ENCODE measurements around the gene SASH3.

SASH3 gene

DNA sequence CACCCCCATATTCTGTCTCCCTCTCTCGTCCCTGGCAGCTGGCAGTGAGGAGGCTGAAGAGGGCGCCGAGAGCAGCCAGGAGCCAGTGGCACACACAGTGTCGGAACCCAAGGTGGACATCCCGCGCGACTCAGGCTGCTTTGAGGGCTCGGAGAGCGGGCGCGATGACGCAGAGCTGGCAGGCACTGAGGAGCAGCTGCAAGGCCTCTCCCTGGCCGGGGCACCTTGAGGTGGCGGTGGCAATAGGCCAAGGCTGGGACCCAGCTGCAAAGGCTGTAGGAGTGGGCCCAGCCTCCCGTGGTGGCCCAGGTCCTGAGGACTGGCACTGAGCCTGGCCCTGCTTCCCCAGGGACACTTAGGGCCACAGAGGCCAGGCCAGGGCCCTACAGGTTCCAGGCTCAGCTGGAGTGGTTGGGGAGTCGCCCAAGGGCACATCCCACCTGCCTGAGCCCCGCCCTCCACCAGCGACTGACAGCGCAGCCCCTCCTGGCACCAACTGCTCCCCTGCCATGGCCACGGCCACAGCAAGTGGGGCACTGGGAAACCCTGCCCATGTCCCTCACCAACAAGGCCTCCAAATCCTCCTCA is 13.9 kb downstream of the SASH3 start:
- H3K36me3 ChIP-seq (ENCODE audit: control insufficient read depth, insufficient read depth, low read length): no peaks in the 10 kb centered on the region
- no peak overlapping the region for H3K27ac ChIP-seq (ENCODE audit: insufficient read depth, low read depth, low read length, poor library complexity, severe bottlenecking)
- no peaks in the 10 kb centered on the region for H3K4me1 ChIP-seq (ENCODE audit: control insufficient read depth, insufficient read depth, low read length)
- 92 to 93% methylated on average over 20 of the region's 20 CpGs for WGBS, 2 experiments
- H3K27me3 ChIP-seq (ENCODE audit: control insufficient read depth, insufficient read depth, low read length, poor library complexity, severe bottlenecking): no peaks in the 10 kb centered on the region
- no peak overlapping the region for H3K4me3 ChIP-seq (ENCODE audit: insufficient read depth, low read depth, low read length)
- H3K9me3 ChIP-seq (ENCODE audit: control insufficient read depth, low read length): no peaks in the 10 kb centered on the region

DNA sequence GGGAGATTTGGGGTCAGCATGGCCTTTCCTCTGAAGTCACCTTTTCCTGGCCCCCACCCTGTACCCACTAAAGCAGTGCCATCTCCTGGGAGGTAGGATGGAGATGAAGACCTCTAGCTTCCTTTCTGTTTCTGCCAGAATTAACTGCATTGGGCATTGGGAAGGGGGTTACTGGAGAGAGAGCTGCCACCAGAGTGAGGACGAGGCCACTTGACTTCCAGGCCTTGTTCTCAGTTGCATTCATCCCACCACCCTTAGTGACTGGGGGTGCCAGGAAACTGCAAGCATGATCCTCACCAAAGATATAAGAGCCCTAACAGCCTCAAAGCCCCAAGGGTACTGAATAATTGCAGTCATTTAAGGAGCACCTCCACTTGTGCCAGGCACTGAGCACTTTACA is 15.8 kb downstream of the SASH3 start:
- H3K27ac ChIP-seq (ENCODE audit: insufficient read depth, low read depth, low read length, poor library complexity, severe bottlenecking): no peak overlapping the region
- H3K36me3 ChIP-seq (ENCODE audit: control insufficient read depth, insufficient read depth, low read length): no peaks in the 10 kb centered on the region
- WGBS, 2 experiments: 93 to 100% methylated on average over 1 of the region's 1 CpG
- H3K9me3 ChIP-seq (ENCODE audit: control insufficient read depth, low read length): no peaks in the 10 kb centered on the region
- no peak overlapping the region for H3K4me3 ChIP-seq (ENCODE audit: insufficient read depth, low read depth, low read length)
- H3K4me1 ChIP-seq (ENCODE audit: control insufficient read depth, insufficient read depth, low read length): no peaks in the 10 kb centered on the region
- no peaks in the 10 kb centered on the region for H3K27me3 ChIP-seq (ENCODE audit: control insufficient read depth, insufficient read depth, low read length, poor library complexity, severe bottlenecking)

DNA sequence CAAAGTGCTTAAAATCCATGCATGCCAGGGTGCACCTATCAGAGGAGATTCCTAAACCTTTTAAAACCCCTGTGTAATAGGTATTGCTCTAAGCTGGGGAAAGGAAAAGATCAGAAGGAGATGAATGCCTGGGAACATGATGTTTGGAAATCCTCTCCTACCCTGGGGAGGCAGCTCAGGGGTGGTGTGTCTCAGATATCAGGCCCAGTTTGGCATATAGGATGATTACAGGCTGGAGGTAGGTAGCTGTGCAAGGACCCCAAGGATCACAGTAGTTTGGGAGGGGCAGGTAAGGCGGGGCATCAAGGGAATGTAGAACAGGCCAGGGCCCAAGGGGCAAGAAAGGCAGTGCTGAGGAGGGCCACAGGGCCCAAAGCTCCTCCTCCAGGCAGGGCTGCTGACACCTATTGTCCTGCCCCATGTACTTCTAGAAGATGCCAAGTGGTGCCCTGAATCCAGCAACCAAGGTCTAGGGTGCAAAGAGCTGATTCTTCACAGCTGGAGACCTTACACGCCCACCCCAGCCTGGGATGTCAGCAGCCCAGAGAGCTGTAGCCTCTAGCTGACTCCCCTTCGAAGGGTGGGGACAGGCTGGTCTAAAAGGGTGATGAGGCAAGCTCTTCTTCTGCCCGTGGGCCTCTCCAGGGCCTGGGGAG is 17.6 kb downstream of the SASH3 start:
- no peaks in the 10 kb centered on the region for H3K27me3 ChIP-seq (ENCODE audit: control insufficient read depth, insufficient read depth, low read length, poor library complexity, severe bottlenecking)
- no peaks in the 10 kb centered on the region for H3K36me3 ChIP-seq (ENCODE audit: control insufficient read depth, insufficient read depth, low read length)
- no peaks in the 10 kb centered on the region for H3K4me1 ChIP-seq (ENCODE audit: control insufficient read depth, insufficient read depth, low read length)
- WGBS, 2 experiments: 93 to 94% methylated on average over 4 of the region's 4 CpGs
- H3K27ac ChIP-seq (ENCODE audit: insufficient read depth, low read depth, low read length, poor library complexity, severe bottlenecking): no peak overlapping the region
- H3K9me3 ChIP-seq (ENCODE audit: control insufficient read depth, low read length): no peaks in the 10 kb centered on the region
- H3K4me3 ChIP-seq (ENCODE audit: insufficient read depth, low read depth, low read length): no peak overlapping the region

DNA sequence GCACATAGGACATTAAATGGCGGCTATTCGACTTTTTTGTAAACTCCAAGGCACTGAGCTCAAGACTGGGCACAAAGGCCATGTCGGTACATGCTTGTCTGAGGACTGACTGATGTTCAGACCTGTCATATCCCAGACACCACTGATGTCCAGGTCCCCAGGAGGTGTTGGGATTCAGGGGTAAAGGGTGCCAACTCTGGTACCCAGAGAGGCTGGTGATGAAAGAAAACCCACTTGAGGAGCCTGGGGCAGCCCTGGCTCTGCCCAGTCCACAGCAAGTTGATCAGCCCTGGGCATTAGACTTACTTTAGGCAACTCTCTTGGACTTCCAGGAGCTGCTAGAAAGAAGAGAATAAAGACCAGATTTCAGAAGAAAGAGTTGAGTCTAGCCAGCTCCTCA is 18.7 kb downstream of the SASH3 start:
- Histone ChIP-seq H3K27me3 (ENCODE audit: control insufficient read depth, insufficient read depth, low read length, poor library complexity, severe bottlenecking) (no peaks in the 10 kb centered on the region), H3K4me1 (ENCODE audit: control insufficient read depth, insufficient read depth, low read length) (peaks cover 1% of the 10 kb centered on the region), H3K27ac (ENCODE audit: insufficient read depth, low read depth, low read length, poor library complexity, severe bottlenecking) (no peak overlapping the region), H3K4me3 (ENCODE audit: insufficient read depth, low read depth, low read length) (no peak overlapping the region), H3K9me3 (ENCODE audit: control insufficient read depth, low read length) (no peaks in the 10 kb centered on the region), H3K36me3 (ENCODE audit: control insufficient read depth, insufficient read depth, low read length) (no peaks in the 10 kb centered on the region)
- WGBS, 2 experiments: 93 to 100% methylated on average over 3 of the region's 3 CpGs

GRCh38 chrX:129798888-129799287 is 19.1 kb downstream of the SASH3 start:
- Histone ChIP-seq H3K27ac (ENCODE audit: insufficient read depth, low read depth, low read length, poor library complexity, severe bottlenecking) (no peak overlapping the region), H3K9me3 (ENCODE audit: control insufficient read depth, low read length) (no peaks in the 10 kb centered on the region), H3K4me1 (ENCODE audit: control insufficient read depth, insufficient read depth, low read length) (peaks cover 3% of the 10 kb centered on the region), H3K4me3 (ENCODE audit: insufficient read depth, low read depth, low read length) (no peak overlapping the region), H3K36me3 (ENCODE audit: control insufficient read depth, insufficient read depth, low read length) (no peaks in the 10 kb centered on the region), H3K27me3 (ENCODE audit: control insufficient read depth, insufficient read depth, low read length, poor library complexity, severe bottlenecking) (no peaks in the 10 kb centered on the region)
- 80 to 88% methylated on average over 5 of the region's 5 CpGs for WGBS, 2 experiments

DNA sequence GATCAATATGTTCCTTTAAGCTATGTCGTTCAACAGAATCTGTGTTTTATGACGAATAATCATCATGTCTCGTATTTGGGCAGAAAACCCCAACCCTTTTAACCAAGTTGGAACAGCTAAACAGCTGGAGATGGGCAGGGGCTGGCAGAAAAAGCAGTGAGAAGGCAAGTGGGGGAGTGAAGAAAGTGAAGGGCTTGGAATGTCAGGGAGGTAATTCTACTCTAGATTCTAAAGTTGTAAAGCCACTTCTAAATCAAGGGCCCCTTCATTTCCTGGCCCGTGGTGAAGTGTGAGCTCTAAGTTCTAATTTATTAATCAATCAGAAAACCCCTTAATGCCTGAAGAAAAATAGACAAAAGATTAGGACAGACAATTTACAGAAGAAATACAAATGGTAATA is 20.4 kb downstream of the SASH3 start:
- H3K4me1 ChIP-seq (ENCODE audit: control insufficient read depth, insufficient read depth, low read length): peaks cover 3% of the 10 kb centered on the region
- 97 to 100% methylated on average over 3 to 4 of the region's 4 CpGs for WGBS, 2 experiments
- H3K9me3 ChIP-seq (ENCODE audit: control insufficient read depth, low read length): no peaks in the 10 kb centered on the region
- H3K27ac ChIP-seq (ENCODE audit: insufficient read depth, low read depth, low read length, poor library complexity, severe bottlenecking): no peak overlapping the region
- no peaks in the 10 kb centered on the region for H3K36me3 ChIP-seq (ENCODE audit: control insufficient read depth, insufficient read depth, low read length)
- H3K27me3 ChIP-seq (ENCODE audit: control insufficient read depth, insufficient read depth, low read length, poor library complexity, severe bottlenecking): no peaks in the 10 kb centered on the region
- no peak overlapping the region for H3K4me3 ChIP-seq (ENCODE audit: insufficient read depth, low read depth, low read length)

DNA sequence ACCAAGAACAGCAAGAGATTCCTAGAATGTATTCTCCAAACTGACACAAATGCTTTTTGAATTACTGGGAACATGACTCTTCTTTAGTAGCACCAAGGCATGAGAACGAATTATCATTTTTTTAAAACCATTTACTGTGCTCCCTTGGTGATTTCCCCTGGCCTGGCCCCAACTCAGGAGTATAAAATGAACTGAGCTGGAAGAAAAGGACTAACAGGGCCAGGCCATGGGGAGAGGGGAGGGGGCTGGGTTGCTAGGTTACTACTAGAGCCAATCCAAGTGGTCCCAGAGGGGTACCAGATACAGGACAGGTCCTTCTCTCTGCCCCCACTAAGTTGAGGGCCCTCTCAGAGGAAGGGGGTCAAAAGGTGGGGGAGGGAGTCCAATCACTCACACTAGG is 23.1 kb downstream of the SASH3 start:
- Histone ChIP-seq H3K4me3 (ENCODE audit: insufficient read depth, low read depth, low read length) (no peak overlapping the region), H3K27ac (ENCODE audit: insufficient read depth, low read depth, low read length, poor library complexity, severe bottlenecking) (no peak overlapping the region), H3K27me3 (ENCODE audit: control insufficient read depth, insufficient read depth, low read length, poor library complexity, severe bottlenecking) (no peaks in the 10 kb centered on the region), H3K9me3 (ENCODE audit: control insufficient read depth, low read length) (no peaks in the 10 kb centered on the region), H3K4me1 (ENCODE audit: control insufficient read depth, insufficient read depth, low read length) (peaks cover 3% of the 10 kb centered on the region), H3K36me3 (ENCODE audit: control insufficient read depth, insufficient read depth, low read length) (no peaks in the 10 kb centered on the region)
- 80 to 83% methylated on average over 1 of the region's 1 CpG for WGBS, 2 experiments

- 95 to 100% methylated on average over 3 to 4 of the region's 4 CpGs for WGBS, 2 experiments
- Histone ChIP-seq H3K27ac (ENCODE audit: insufficient read depth, low read depth, low read length, poor library complexity, severe bottlenecking) (no peak overlapping the region), H3K9me3 (ENCODE audit: control insufficient read depth, low read length) (no peaks in the 10 kb centered on the region), H3K4me3 (ENCODE audit: insufficient read depth, low read depth, low read length) (no peak overlapping the region), H3K4me1 (ENCODE audit: control insufficient read depth, insufficient read depth, low read length) (peaks cover 3% of the 10 kb centered on the region), H3K27me3 (ENCODE audit: control insufficient read depth, insufficient read depth, low read length, poor library complexity, severe bottlenecking) (no peaks in the 10 kb centered on the region), H3K36me3 (ENCODE audit: control insufficient read depth, insufficient read depth, low read length) (peaks cover 7% of the 10 kb centered on the region)
Measured at GRCh38 chrX:129804806-129805205, 25.1 kb downstream of the SASH3 start.

DNA sequence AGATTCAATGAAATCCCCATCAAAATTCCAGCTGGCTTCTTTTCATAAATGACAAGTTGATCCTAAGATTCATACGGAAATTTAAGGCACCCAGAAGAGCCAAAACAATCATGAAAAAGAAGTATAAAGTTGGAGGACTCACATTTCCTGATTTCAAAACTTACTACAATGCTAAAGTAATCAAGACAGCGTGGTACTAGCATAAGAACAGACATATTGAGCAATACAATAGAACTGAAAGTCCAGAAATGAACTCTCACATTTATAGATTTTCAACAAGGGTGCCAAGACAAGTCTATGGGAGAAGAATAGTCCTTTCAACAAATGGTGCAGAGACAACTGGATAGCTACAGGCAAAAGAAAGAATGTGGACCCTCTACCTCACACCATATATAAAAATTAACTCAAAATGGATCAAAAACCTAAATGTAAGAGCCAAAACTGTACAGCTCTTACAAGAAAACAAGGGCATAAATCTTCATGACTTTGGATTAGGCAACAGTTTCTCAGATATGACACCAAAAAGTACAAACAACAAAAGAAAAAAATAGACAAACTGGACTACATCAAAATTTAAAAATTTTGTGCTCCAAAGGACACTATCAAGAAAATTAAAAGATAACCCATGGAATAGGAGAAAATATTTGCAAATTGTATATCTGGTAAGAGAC is 28.5 kb downstream of the SASH3 start:
- H3K36me3 ChIP-seq (ENCODE audit: control insufficient read depth, insufficient read depth, low read length): peaks cover 7% of the 10 kb centered on the region
- H3K4me3 ChIP-seq (ENCODE audit: insufficient read depth, low read depth, low read length): no peak overlapping the region
- no peaks in the 10 kb centered on the region for H3K27me3 ChIP-seq (ENCODE audit: control insufficient read depth, insufficient read depth, low read length, poor library complexity, severe bottlenecking)
- H3K9me3 ChIP-seq (ENCODE audit: control insufficient read depth, low read length): no peaks in the 10 kb centered on the region
- H3K27ac ChIP-seq (ENCODE audit: insufficient read depth, low read depth, low read length, poor library complexity, severe bottlenecking): no peak overlapping the region
- peaks cover 3% of the 10 kb centered on the region for H3K4me1 ChIP-seq (ENCODE audit: control insufficient read depth, insufficient read depth, low read length)
- WGBS, 2 experiments: 100% methylated on average over 2 of the region's 2 CpGs; no CpG with 5 or more reads in 1 of the 2 experiments

Measured in ectodermal cell (in vitro differentiated cells).